NCI-H446 (cell line): ENCODE measurements around the gene CCNC.
"Not testable (repeated sequence)": the region's sequence is repeated elsewhere in the genome, so short reads cannot be mapped to it uniquely, and the experiment has no call there.

ENCODE experiments used
- DNase-seq, 2 experiments: peaks; one replicate each; lab custom pipeline; 2025; lab: John Stamatoyannopoulos, UW

Gene CCNC

DNA sequence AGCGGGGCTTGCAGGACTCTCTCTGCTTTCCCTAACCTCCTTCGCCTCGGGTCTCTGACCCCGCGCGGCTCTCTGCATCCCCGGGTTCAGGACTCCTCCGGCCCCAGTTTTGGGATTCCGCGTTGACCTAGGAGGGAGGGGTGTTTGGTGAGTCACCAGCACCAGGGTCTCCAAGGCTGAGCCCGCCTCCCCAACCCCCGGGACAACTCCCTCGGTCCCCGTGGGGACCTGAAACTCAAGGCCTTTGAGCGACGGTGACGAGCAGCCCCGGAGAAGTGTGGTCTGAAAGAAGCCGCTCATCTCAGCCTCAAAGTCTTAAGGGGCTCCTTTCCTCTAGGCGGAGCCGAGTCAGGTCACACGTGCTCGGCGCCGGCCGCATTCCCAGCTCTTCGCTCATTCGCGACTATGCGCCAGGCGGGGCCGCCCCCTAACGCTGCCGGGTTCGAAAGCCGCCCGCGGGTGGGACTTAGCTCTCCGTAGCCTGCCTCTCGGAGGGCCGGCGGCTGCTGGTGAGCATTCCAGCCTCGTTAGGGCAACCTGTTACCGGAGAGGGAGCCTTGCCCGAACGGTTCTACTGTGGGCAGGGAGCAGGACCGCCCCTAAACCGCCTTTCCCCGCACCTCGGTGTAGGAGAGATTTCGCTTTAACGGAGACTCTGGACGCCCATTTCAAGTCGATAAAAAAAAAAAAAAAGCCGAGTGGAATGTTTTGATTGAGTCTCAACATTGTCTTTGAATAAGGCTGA, 35.1 kb upstream of the CCNC start:
- no peak for DNase-seq

DNA sequence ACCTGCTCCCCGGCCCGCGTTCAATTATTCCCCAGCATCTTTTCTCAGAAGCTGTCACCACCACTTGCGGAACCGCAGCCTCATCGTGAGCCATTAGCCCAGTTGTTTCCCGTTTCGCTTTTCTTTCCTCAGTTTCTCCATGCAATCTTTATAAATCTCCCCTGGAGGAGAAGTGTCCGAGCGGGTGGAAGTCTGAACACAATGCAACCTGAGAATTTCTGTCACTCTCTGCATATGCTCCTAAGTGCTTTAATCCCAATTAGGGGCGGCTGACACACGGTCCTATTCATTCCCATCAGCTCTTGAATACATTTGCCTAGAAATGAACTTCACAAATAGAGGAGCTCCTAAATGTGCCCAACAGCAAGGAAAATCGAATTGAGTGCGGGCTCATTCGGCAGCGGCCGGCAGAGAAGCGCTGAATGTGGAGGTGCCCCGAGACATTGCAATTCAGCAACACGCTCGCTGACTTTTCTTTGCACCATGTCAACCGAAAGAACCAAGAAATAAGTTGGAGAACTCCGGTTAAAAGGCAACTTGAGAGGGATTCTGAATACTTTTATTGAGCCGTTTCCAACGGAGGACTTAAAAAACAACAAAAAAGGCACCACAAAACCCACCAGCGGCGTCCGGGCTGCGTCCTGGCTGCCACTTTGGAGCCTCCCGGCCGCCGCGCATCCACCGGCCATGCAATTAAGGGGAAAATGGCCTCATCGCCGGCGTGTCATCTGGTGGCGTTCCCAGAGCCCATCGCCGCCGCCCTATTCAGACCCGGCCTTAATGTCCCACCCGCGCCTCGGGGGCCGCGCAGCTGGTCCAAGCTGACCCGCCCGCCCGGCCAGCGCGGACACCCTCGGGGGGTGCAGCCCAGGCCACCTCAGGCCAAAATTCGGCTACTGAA, 34.3 kb upstream of the CCNC start:
- no peak for DNase-seq

DNA sequence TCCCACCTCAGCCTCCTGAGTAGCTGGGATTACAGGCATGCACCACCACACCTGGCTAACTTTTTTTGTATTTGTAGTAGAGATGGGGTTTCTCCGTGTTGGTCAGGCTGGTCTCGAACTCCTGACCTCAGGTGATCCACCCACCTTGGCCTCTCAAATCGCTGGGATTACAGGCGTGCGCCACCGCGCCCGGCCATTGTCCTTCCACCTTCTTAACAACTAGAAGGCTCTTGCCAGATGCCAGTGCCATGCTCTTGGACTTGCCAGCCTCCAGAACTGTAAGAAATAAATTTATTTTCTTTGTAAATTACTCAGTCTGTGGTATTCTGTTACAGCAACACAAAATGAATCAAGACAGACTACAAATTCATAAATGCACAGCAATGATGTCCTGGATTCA, 26.2 kb upstream of the CCNC start:
- not testable (repeated sequence) for DNase-seq

DNA sequence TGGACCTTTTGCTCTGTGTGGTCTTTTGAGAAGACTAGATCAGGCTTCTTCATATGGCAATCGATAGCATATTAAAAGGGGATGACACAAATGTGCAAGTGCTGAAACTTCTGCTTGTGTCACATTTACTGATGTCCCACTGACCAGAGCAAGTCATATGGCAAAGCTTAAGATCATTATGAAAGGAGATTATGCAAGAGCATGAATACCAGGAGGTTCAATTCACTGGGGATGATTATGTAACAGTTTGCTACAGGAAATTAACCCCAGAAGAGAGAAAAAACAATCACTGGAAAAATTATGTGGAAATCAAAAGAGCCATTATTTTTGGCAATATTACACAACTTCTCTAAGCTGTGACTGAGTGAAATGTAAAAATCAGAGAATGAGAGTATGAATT, 24.4 kb upstream of the CCNC start:
- no peak for DNase-seq

DNA sequence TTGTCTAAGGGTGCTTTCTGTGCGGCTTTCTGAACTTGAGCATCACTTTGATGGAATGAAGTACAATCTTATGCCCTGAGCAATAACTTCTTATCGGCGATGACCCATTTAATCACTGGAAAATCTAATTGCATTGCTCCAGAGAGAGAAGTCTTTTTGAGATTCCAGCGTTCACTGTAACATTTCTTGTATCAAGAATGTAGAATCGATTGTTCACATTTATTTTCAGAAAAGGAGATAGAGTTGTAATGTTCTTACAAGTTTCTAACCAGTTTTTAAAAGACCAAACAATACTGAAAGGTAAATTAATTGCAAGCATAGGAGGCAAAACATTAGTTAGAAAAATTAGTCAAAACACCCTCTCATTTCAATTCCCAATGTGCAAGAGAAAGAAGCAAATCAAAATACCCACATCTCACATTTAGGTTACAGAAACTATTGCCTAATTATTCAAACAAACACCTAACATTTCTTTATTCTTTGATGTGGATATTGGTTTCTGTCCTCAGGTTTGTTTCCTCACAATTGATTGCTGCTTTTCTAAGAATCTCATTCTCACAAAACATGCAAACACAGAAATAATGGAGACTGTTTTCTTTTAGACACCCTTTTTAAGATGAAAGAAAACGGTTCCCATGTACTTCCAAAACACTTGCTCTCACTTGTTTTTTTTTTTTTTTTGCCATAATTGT, 23.4 kb upstream of the CCNC start:
- no peak for DNase-seq

DNA sequence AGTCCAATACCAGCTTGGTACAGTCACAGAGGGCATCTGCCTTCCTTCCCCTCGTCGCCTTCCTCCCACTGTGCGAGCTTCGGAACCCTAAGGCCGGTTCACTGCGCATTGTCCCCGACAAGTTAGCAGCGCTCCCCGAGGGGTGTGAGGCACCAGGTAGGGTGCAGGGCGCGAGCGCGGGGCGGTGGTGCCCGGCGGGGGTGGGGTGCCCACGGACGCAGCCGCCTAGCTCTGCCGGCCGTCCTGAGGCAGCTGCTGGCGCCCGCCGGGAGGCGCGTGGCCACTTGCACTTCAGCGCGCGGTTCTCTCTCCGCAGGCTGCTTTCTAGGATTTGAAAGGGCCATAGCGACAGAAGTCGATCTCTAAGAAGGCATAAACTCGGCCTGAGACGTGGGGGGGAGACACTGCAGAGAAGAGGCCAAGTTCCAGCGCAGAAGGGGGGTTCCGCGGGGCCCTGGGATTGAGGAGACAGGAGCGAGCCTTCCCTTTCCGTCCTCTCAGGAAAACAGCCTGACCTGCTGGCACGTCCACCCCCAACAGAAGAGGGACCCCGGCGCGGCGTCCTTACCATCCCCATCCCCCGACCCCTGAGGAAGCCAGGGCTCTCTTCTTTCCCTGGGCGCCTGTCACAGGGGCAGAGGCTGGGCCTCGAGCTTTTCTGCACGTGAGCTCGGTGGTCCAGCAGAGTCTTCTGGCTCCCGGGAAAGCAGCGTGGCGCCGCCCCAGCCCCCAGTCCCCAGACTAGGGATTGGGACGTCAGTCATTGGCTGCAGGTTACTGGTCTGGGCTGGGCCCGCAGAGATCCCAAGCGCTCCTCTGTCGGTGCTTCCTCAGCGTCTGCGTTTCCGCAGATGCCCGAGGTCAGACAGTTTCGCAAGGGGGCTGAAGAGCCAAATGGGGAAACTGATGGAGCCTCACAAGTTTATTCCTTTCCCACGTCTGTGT, 22.5 kb upstream of the CCNC start:
- no peak for DNase-seq

DNA sequence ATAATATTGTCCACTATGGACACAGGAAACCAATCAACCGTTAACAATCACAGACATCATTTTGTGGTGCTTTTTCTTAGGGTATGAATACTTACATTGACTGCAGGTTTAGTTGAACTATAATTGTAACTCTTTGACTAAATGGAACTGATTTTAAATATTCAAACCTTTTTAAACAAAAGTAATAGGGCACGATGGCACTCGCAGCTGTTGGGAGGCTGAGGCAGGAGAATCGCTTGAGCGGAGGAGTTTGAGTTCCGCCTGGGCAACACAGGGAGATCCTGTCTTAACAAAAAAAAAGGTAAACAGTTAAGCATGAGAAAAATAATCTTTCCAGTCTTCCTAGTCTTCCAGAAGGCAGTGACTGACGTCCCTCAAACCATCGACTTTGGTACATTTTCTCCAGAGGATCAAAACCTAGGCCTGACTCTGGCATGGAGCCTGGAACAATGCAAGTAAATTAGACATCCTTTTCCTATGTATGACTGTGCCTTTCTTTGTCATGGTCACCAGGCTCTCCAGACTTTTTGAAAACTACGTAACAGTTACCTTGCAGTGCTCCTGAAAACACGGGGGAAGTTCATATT, 21.5 kb upstream of the CCNC start:
- no peak for DNase-seq

DNA sequence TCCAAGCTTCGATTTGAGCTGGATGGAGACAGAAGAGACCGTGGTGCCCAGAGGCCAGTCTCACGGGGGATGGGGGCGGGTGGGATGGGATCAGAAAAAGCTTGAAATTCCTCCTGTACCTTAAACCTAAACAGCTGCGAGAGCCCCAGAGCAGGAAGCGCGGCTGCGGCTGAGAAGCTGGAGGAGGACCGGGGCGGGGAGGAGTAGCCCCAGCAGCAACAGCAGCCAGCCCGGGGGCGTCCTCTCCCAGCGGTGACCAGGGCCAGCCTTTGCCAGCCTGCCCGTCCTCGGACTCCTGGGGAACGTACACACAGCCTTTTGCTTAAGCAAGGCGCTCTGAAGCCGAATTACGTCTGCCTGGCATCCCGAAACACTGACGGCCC, 20.8 kb upstream of the CCNC start:
- DNase-seq: no peak

DNA sequence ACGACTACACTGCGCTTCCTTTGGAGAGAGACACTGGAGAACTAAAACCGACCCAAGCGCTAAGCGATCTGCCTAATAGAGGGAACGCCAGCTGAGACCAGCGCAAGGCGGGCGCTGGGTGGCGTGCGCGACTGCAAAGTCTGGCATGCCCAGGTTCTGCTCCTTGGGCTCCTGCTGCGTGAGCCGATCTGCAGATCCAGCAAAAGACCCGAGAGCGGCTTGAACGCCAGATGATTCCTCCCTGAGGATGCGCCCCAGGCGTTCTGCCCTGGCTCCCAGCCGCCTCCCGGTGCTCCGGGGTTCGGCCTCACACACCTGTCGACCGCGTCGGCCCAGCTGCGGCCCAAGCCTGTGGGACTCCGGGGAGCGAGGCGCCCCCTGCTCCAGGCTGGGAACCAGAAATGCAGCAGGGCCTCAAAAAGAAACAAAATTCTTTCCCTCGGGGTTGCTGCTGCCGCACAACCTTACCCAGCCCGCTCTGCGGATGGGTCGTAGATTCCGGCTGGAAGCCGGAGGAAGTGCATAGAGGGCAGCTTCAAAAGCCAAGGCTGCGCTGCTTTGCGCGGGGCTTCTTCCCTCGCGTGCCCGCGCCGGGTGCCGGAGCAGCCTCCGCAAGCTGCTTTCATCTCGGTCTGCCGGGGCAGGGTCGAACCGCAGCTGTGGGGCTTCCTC, 20.3 kb upstream of the CCNC start:
- DNase-seq: peak in 1 of 2 experiments; percentile 58

DNA sequence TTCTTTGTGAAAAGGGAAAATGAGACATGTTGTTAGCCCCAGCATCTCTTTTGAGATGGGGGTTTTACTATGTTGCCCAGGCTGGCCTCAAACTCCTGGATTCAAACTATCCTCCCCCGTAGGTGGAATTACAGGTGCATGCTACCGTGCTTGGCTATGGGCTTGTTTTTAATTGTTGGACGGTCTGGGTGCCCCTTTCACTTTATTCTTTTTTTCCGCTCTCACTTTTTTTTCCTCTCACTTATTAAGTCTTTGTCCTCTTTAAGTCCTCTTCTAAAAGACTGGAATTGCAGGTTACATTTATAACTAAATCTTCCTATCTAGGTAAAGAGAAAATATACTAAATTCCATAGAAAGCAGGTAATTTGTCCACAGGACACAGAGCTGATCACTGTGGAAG, 19.3 kb upstream of the CCNC start:
- DNase-seq: no peak

DNA sequence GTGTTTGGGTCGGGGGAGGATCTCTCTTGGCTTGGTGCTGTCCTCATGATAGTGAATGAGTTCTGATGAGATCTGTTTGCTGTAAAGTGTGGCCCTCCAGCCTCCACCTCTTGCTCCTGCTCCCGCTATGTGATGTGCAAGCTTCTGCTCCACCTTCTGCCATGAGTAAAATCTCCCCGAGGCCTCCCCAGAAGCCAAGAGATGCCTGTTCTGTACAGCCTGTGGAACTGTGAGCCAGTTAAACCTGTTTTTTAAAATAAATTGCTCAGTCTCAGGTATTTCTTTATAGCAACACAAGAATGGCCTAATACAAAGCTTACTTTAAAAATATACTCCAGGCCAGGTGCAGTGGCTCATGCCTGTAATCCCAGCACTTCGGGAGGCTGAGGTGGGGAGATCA, 11.3 kb upstream of the CCNC start:
- DNase-seq: no peak

DNA sequence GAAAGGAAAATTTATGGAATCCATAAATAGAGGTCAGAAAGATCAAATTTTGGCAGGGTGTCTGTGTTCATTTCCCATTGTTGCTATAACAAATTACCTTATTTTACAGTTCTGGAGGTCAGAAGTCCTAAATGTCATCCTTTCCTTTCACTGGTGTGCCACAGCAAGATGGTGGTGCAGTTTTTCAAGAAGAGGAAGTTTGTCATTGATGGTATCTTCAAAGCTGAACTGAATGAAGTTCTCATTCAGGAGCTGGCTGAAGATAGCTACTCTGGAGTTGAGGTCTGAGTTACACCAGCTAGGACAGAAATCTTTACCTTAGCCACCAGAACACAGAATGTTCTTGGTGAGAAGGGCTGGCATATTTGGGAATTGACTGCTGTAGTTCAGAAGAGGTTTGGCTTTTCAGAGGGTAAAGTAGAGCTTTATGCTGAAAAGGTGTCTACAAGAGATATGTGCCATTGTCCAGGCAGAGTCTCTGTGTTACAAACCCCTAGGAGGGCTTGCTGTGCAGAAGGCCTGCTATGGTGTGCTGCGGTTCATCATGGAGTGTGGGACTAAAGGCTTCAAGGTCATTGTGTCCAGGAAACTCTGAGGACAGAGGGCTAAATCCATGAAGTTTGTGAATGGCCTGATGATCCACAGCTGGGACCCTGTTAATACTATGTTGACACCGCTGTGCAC, 7.2 kb upstream of the CCNC start:
- DNase-seq: no peak

DNA sequence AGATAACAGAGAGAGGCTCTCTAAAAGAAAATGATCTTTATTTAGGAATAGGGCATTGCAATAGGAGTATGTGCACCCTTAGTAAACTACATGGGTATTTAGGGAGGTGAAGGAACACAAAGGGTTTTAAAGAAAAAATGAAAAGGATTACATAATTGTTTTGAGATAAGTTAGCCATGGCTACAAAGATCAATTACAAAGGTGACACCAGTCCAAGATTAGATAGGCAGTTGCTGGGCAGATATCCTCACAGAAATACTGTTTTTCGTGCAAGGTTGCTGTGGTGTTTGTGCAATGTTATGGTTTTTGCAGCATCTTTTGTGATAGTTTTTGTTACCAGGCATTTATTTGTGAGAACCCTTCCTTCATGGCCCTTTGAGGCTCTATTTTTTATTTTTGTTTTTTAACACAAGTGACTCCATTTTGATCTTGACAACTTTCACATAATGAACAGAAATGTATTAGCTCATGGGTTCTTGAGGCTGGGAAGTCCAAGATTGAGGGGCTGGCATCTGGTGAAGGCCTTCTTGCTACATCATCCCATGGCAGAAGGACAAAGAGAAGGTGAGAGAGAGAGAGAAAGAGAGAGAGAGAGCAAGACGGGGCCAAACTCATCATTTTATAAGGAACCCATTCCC, 5.6 kb upstream of the CCNC start:
- DNase-seq: no peak

DNA sequence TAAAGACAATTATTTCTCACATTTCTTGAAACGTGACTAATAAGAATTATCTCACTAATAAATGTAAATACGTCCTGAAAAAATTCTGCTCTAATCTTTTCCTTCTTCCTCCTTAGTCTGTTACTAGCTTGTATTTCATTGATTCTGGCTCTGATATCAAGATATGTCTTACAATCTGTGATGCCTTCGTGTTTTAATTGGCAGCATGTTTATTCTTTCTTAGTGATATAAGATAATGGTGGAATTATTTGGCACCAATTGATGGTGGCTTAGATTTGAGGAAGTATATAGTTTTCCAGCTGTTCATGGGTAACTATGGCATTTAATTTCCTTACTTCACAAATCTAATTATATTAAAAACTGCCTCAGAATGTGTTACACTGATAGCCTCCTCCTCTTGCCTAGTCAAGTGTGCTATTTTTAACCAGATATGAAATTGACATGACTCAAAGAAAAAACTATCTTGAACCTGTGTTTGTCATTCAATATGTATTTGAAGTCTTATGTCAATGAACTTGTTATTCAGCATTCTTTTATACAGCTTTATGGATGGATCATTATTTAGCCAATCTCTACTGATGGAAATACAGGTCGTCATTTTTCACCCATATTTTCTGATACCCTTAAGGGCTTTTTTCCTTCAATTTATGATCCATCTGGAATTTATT, 5.3 kb downstream of the CCNC start:
- no peak for DNase-seq

DNA sequence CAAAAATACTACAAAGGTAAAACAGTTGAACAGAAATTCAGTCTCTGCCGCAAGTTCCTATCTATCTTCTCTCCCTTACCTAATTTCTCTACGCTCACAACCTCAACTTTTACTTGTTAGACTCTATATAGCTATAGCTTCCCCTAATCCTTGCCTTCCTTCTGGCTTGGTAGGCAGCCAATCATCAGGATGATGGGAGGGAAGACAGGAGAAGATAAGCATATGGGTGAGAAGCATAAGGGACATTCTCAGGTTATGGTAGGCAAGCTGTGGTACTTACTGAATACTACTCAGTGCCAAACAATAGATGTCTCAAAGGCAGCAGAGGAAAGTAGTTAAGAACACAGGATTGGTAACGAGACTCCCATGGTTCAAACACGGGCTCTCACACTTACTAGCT, 7.8 kb downstream of the CCNC start:
- DNase-seq: no peak

DNA sequence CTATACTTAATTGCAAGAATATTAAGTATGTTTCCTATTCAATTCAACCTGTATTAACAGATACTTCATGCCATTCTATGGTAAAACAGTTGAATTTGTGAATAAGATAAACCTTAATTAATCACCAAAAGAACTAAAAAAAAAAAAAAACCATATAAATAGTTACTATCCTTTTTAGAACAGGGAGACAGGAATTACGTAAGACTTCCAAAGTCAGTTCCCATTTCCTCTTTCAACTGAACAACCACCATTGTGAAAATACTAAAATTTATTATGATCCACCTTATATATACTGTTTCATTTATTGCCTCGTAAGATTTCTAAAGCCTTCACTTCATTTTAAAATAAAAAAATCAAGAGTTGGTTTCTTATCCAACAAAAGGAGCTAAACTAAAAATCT, 9.4 kb downstream of the CCNC start:
- DNase-seq: no peak

DNA sequence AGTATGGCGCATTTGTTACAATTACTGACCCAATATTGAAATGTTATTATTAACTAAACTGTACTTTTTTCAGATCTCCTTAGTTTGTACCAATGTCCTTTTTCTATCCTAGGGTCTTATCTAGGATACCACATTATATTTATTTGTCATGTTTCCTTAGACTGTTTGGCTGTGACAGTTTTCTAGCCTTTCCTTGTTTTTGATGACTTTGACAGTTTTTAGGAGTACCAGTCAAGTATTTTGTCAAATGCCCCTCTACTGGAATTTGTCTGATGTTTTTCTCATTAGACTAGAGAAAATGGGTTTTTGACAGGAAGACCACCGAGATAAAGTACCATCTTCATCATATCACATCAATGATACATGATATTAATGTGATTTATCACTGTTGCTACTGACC, 14.6 kb downstream of the CCNC start:
- DNase-seq: no peak

DNA sequence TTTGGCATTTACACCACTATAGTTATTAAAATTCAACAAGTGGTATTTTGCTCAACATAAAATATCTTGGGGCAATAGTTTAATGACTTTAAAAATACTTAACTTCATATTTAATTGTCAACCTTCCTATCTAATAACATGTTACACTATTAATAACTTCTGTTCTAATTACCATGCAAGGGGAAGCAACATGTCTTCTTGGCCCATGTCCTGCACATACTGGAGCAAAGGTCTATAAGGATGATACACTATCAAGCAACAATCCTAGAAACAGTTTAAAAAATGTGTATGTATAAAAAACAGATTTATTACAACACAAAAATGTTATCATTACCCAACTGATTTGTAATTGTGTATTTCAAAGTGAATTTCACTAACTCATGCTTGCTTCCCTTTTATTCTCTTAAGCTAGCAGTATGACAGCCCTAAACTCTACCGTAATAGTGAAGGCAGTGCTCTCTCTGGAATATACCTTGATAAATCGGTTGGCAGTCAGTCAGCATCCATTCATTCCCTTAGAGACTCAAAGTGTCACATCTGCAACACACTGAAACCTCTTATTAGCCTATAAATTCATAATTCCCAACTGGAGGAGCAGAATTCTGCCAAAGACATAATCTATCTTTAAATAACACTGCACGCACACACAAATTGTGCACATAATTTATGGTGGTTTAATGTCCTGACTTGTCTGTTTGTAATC, 18.3 kb downstream of the CCNC start:
- DNase-seq: no peak

DNA sequence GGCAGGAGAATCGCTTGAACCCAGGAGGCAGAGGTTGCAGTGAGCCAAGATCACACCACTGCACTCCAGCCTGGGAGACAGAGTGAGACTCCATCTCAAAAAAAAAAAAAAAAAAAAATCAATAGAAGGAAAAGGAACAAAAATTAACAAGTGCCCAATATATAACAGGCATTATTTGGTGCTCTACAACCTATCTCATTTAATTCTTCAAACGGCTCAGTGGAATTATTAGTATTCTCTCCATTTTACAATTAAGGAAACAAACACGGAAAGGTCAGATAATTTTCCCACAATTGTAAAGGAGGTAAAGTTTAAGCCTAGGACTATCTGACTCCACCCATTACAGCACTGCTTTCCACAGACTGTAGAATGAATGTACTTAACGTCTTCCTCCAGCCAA, 19.8 kb downstream of the CCNC start:
- DNase-seq: no peak
